ENCODE data around the gene SORCS2. TPM values are rescaled to one million over a fixed set of nuclear protein-coding genes. Genes with fewer than 3 reads are reported as not detected.
A peak's percentile ranks its signal among the peaks of the same experiment; 100 is the strongest.

Gene SORCS2
- total RNA-seq, 1 experiment from 2014 or later: not detected

DNA sequence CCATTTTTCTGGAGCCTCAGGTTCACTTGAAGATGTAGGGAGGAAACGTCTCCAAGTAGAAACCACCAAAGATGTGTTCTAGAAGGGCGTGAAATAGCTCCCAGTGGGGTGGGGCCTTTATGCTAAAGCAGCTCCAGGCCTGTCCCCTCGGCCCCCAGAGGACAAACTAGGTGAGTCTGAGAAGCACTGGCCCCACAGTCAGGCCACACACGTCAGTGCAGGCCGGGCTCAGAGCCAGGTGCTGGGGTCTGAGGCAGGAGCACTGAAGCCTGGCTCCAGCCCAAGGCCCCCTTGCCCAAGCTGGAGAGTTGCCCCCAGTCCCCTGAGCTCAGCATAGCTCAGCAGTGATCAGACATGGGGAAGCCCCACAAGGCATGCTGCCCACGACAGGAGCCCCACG lies 337.7 kb downstream of the SORCS2 start:
- DNase-seq (ENCODE audit: extremely low read depth, low read depth): no peak

GRCh38 chr4:7530932-7531639 lies 338.7 kb downstream of the SORCS2 start:
- no peak for DNase-seq (ENCODE audit: extremely low read depth, low read depth)

DNA sequence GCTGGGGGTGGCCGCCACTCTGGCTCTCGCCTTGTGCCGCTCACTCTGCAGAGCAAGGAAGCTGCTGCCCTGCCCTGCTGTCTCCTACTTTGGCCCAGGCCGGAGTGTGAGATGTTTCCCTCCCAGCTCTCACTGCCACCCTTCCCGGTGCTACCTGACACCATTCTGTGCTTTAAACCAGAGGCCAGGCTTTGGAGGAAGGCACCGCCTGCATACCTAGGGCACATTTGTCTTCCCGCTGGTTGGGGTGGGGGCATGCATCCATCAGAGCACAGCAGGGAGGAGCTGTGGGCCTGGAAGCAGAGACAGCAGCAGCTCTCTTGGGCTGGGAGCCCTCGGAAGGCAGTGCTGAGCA lies 339.3 kb downstream of the SORCS2 start:
- DNase-seq (ENCODE audit: extremely low read depth, low read depth): no peak

DNA sequence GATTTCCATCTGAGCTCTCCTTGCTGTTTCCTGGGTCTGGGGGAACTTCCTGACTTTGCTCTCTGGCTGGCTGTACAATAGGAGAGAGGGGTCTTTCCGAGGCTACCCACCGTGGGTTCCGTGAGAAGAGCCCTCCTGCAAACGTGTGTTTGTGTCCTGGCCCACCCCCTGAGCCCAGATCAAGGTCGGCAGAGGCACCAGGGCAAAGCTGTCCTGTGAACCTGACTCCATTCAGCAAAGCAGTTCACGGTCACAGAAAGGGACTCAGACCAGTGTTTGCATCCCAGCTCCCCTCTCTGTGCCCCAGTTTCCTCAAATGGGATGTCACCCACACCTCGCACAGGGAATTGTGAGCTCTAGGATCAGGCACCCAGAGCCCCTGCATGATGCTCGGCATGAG lies 339.7 kb downstream of the SORCS2 start:
- DNase-seq (ENCODE audit: extremely low read depth, low read depth): no peak

DNA sequence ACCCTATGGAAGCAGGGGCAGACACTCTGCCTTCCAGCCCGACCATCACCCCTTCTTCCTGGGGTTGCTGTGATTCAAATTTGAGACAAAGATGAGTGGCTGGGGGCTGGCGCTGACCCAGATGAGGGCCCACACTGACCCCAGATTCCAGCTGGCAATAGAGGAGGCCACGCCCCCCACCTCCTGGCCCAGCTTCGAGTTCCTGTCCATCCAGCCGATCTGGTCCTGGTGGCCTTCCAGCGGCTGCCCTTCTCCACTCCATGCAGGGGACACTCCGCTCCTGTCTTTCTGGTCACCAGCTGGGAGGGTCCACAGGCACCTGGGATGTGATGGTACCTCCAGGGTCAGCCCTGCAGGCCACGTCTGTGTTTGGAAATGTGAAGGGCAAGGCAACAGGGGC lies 340.9 kb downstream of the SORCS2 start:
- no peak for DNase-seq (ENCODE audit: extremely low read depth, low read depth)

- no peak for DNase-seq (ENCODE audit: extremely low read depth, low read depth)
Measured at GRCh38 chr4:7535094-7535493, 342.8 kb downstream of the SORCS2 start.

DNA sequence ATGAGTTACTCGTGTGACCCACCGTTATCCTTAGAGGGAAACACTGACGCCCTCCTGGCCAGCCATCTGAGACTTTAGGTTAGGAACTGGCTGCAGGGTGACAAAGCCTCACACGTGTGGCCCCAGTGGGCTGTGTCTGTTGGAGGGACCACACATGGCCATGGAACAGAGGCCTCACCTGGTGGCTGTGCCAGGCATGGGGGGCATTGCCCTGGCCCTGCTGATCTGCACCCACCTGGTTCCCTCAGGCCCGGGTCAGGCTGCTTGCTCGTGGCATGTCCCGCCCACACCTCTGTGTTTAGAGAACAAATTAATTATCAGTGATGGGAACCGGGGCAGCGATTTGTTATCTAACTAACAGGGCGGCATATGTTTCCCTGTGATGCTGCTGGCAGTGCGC lies 343.3 kb downstream of the SORCS2 start:
- no peak for DNase-seq (ENCODE audit: extremely low read depth, low read depth)

DNA sequence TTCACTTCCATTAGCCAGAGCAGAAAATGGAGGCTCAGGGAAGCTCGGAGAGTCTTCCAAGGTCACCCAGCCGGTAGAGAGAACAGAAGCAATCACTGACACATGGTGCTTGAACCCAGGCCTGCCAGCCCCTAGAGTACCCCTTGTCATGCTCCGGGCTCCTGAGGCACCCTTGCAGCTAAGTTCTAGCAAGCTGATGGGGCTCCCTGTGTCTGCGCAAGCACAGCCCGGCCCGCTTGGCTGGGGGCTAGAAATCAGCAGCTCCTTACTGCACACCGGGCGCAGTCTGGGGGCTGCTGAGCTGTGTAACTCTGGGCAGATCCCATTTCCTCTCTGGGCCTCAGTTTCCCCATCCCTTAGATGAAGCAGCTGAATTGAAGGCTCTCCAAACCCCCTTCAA lies 344.5 kb downstream of the SORCS2 start:
- DNase-seq (ENCODE audit: extremely low read depth, low read depth): no peak

GRCh38 chr4:7537853-7538400 lies 345.6 kb downstream of the SORCS2 start:
- DNase-seq (ENCODE audit: extremely low read depth, low read depth): no peak

- no peak for DNase-seq (ENCODE audit: extremely low read depth, low read depth)
Measured at GRCh38 chr4:7538518-7538917, 346.2 kb downstream of the SORCS2 start.

GRCh38 chr4:7539186-7539585 lies 346.8 kb downstream of the SORCS2 start:
- DNase-seq (ENCODE audit: extremely low read depth, low read depth): no peak

DNA sequence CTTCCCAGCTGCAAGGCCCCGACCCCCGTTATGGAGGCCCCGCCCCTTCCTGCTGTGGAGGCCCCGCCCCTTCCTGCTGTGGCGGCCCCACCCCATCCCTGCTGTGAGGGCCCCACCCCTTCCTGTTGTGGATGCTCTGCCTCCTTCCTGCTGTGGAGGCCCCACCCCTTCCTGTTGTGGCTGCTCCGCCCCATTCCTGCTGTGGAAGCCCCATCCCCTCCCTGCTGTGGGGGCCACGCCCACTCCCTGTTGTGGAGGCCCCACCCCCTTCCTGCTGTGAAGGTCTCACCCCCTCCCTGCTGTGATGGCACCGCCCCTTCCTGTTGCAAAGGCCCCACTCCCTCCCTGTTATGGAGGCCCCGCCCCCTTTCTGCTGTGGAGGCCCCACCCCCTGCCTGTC lies 347.3 kb downstream of the SORCS2 start:
- peak; percentile 11 for DNase-seq (ENCODE audit: extremely low read depth, low read depth)

DNA sequence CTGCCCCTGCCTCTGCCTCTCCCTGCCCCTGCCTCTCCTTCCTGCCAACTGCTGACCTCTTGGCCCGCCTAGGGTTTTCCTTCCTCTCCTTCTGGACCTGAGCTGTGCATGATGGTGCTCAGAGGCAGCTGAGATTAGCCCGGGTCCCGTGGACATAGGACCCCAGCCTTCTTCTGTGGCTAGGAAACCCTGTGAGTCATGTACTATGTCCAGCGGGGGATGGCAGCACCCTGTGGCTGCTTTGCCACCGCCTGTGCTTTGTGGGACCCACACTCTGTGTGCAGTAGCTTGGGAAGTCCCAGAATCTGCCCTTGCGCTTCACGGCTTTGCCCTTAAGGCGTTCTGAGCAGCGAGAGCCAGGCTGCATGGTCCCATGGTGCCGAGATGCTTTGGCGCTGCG lies 347.9 kb downstream of the SORCS2 start:
- no peak for DNase-seq (ENCODE audit: extremely low read depth, low read depth)

- no peak for DNase-seq (ENCODE audit: extremely low read depth, low read depth)
Measured at GRCh38 chr4:7540654-7541413, 348.5 kb downstream of the SORCS2 start.

- DNase-seq (ENCODE audit: extremely low read depth, low read depth): no peak
Measured at GRCh38 chr4:7541414-7541810, 349.1 kb downstream of the SORCS2 start.

- DNase-seq (ENCODE audit: extremely low read depth, low read depth): no peak
Measured at GRCh38 chr4:7542781-7543180, 350.4 kb downstream of the SORCS2 start.

DNA sequence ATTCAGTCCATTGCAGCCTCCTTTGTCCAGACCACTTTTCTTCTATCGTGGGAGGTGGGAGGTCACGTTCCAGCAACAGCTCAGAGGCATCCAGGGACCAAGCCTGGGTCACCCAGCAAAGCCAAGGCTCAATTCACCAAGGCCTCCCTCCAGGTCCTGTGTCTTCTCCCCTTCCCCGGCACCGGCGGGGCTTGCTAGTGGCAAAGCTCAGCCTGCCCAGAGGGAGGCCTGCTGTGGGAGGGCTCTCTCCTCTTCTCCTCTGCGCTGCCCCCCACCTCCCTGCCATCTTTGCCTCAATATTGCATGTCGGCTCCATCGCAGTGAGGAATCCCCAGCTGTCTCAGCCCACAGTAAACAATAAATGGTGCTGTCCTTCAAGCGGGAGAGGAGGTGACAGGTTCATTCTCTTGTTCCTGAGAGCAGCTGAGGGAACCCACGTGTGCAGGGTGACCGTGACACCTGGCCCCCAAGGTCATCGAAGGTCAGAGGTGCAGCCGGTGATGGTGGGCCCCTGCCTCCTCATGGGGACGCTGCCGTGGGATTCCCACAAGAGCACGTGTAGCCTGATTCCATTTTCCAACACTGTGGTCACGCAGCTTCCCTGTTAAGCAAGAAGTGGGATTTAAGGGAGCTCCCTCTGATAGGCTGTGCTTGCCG lies 353.9 kb downstream of the SORCS2 start:
- no peak for DNase-seq (ENCODE audit: extremely low read depth, low read depth)

DNA sequence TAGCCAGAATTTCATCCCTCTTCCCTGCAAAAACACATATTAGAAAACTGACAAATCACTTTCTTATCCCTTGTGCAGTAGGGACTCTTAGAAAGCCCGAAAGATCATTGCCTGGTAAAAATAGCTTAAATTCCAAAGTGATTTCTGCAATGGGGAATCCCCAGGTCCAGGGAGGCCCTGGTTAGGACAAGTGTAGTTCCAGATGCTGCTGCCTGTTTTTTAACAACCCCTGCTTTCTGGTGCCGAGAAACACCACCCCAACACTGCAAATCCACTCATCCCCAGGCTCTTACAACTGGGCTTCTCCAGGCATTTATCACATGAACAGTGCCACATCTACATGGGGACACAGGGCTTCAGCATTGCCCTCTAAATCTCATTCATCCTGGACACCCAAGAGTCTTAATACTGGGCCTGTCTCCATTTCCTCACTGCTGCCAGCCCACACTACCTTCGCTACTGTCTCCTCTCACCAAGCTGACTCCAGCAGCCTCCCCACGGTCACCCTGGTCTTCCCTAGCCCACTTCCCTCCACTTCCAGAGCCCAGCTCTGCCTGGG lies 354.6 kb downstream of the SORCS2 start:
- DNase-seq (ENCODE audit: extremely low read depth, low read depth): no peak

- no peak for DNase-seq (ENCODE audit: extremely low read depth, low read depth)
Measured at GRCh38 chr4:7547368-7548040, 355.2 kb downstream of the SORCS2 start.

DNA sequence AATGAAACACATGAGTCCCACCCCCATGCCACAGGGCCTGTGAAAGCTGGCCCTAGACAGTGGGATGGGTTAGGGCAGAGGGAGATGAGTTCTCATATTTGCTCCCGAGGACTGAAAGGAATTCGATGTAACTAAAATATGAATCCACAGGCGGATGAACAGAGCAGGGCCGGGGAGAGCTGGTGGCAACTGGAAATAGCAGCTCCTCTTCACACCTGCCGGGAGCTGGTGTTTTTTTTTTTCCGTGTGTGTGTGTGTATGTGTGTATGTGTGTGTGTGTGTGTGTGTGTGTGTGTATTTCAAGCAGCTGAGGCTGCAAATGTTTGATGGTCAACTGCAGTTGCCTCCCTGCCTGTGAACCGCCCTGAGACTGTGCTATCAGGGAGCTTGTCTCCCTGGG lies 357.5 kb downstream of the SORCS2 start:
- DNase-seq (ENCODE audit: extremely low read depth, low read depth): no peak

DNA sequence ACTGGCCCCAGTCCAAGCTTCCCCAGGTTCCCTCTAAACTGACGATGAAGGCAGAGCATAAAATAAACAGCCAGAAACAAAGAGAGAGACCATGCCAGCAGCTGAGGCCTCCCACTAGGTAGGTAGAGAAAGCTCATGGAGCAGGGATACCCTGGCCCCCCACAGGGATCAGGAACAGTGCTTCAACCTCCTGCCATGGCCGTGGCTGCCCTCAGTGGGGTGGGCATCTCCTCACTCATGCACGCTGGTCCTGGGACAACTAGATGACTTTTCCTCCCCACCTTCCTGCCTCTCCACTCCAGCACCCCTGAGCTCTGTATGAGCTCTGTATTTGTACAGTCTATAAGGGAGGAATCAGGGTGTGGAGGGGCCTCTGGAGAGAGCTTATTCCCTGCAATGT lies 360.1 kb downstream of the SORCS2 start:
- DNase-seq (ENCODE audit: extremely low read depth, low read depth): no peak
